ENCODE measurements around the gene CXCL14.

CXCL14 gene

DNA sequence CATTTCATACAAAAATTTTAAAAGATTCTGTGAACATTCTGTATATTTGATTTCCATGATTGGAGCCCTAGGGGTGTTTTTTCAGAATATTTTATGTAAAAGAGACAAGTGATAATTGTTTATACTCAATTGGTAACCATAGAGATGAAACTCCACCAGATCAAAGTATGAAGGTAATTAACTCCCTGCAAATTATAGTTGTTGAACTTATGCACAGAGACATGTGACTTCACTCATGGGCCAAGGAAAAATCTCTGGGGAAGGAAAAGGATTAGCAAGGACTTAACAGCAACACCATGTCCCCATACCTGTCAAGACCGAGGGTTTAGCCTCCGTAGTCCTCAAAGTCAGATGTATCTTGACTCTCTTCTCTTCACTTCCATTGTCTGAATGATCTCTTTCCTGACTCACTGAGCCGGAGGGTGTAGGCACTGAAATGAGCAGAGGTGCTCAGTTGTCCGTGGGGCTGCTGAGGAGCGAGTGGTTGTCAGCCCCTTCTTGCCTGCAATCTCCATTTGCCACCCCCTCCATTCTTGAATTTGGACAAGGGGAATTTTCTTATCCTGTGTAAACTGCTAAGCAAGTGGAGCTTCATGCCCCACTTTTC is 17.5 kb upstream of the CXCL14 start:
- DNase-seq (ENCODE audit: low read depth) = no peak

DNA sequence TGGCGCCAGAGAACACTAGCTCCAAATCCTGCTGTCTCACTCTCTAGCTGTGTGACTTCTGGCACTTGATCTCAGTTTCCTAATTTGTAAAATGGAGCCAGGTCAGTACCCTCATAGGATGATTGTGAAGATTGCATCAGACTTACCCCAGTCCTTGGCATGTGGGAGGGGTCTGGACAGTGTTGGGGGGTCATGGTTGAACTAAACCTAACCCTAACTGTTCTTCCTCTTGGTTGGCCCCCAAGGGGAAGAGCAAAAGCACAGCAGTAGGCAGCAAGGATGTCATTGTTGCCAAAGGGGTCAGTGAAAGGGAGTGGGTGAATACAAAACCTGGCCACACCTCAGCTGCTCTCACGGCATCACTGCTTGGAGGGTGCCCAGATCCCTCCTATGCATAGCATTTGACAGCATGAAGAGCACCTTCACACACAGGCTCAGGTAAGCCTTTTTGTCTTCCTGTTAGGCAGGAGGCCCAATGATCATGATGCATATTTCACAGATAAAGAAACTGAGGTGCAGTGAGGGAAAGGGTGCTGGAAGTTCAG is 15.7 kb upstream of the CXCL14 start:
- no peak for DNase-seq (ENCODE audit: low read depth)

DNA sequence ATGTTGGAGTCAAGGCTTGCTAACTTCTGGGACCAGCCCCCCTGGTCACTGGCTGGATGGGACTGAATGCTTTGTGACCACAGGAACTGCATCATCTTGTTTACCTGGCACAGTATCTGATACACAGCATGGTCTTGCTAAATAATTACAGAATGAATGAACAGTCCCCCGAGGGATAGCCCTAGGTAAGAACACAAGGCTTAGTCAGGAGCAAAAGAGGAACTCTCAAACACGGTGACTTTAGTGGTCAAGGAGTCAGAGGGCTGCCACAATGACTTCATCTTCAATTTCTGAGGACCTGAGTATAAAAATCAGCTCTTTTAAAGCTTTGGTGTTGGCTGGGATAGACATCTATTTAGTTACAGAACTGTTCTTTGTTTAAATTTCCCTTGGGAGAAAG is 15.1 kb upstream of the CXCL14 start:
- DNase-seq (ENCODE audit: low read depth) = no peak

DNA sequence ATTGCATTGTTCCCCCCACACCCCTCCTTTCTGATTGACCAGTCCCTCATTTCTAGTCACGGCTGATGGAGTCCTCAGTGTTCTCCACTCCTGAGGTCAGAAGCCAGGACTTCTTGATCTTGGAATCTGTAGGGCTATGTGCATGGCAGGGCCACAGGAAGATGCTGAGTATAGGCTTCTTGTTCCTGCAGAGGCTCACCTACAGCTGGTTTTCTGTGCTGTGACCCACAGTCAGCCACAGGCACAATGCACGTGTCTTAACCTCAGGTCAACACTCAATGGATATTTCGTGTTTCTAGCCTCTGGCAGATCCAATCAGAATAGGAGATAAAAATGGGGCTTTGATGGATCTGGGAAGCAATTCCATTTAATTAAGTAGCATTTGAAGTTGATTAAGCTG is 14.3 kb upstream of the CXCL14 start:
- DNase-seq (ENCODE audit: low read depth) = no peak

DNA sequence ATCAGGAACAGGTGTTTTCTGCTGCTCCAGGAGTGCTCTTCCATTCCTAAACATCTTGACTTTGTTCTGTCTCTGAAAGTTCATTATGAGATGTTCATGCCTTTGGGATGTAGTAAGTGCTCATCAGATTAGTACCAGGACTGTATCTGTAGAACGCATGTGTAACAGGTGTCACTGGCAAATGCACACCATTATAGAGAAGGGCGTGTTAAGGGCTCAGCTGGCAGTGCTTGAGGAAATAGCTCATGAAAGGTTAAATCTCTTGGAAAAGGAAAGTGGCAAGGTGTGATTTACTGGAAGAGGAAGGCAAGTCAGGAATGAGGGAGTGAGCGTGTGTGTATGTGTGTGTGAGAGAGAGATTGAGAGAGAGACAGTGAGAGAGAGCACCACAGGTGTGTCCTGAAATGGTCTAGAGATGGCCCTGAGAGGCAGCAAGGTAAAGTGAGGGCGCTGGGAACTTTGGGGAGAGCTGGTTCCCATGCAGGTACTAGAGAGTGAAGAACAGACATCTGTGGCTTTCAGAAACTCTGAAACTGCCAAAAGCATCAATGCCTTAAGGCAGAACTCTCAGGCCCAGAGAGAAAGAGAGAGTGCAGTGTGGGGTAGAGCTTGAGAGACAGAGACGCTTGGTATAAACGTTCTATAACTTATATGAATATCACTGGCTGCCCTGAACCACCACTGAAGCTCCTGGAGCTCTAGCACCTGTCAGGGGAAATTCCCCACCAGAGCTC is 13.7 kb upstream of the CXCL14 start:
- no peak for DNase-seq (ENCODE audit: low read depth)

DNA sequence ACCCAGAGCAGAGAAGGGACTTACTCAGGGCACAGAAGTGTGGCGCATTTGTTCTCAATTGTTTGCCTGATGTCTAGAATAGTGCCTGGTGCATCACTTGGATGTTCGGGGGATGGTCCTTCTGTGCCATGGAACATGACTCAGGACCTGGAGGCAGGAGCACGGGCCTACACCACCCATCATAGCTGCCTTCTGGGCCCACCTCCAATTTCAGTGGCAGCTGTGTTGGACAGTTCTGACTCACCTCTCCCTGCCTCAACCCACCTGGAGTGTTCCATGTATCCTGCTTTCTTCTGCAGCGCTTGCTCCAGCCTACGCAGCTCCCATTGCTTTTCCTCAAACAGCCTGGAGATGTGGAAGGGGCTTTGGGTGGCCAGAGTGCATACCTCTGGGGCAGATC is 12.5 kb upstream of the CXCL14 start:
- DNase-seq (ENCODE audit: low read depth) = no peak

DNA sequence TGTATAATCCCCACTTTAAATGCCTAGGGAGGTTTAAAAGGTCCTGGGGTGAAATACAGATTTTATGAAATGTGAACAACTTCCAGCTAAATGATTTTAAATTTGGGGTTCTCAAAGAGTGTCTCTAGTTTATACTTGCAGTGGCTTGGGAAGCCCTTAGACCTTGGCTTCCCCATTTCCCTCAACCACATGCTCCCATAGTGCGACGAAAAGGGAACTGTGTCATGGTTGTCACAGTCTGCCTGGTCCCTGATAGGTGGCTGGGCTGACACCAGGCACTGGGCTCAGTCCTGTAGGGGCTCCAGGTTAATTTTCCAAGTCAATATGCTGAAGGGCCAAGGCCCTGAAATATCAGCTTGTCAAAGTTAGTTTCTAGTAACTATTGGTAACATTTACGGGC is 10.4 kb upstream of the CXCL14 start:
- DNase-seq (ENCODE audit: low read depth) = no peak

DNA sequence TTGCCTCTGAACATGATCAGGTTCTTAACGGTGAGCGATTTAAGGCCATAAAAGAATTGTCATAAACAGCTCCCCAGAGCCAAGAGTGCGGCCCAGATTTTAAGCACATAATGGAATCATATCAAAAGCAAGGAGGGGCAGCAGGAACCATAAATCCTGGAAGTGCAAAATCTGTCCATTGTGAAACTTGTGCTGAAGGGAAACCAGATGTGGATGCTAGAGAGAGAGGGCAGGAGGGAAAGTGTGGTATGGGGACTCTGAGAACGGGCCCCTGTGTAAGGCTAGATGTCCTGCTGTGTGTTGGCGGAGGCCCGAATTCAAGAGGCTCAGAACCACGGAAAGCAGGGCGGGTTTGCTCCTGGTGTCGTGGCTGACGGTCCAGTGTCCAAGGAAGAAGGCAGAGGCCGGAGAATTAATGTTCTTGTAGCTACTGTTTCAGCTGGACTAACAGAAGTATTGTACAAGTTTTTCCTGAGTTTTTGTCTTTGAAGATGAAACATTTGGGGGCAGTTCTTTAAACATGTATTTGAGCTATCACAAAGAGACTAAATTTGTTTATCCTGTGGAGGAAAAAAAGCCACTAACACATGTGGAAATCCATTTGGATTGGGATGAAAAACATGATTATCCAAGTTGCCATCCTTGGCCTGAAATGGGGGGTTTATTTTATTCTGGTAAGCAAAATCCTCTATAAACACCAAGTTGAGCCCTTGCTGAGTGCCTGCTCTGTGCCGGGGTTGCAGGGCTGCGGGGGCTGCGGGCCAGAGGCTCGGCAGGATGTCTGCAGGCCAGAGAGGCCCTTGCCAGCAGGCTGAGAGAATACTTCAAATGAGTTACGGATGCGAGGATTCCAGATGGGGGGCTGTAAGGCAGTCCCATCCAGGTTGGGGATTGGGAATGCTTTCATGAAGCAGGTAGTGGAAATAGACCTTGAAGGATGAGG is 9.2 kb upstream of the CXCL14 start:
- no peak for DNase-seq (ENCODE audit: low read depth)

DNA sequence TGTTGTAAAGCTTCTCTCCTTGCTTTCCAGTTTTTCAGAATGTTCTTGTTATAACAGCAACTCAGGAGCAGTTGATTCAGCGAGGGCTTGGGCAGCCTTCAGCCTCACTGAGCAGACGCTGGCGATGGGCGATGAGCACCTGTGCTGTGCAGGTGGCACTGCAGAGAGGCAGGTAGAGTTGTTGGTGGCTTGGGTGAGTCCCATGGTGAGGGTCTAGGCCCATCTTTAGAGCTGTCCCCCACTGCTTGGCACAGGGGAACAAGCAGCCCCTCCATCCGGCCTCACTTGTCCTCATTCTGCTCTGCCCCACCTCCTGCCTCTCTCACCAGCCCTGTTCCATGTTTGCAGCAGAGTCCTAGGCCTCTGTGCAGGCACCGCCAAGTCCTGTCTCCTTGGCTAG is 6.1 kb upstream of the CXCL14 start:
- no peak for DNase-seq (ENCODE audit: low read depth)

DNA sequence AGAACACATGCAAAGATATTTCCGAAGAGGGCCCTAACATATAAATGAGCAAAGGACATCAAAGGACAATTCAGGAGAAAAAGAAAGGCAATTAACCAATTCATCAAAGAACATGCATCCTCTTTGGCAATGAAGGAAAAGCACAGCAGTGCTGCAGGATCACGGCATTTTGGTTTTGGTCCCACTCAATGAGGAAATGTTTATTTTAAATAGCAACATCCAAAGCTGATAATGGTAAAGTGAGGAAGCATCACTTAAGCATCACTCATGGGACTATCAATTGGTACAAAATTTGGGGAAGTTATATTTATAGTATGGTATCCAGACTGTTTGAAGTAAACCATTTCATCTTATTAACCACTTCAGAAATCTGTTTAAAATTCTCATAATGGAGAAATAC is 5.5 kb upstream of the CXCL14 start:
- no peak for DNase-seq (ENCODE audit: low read depth)

DNA sequence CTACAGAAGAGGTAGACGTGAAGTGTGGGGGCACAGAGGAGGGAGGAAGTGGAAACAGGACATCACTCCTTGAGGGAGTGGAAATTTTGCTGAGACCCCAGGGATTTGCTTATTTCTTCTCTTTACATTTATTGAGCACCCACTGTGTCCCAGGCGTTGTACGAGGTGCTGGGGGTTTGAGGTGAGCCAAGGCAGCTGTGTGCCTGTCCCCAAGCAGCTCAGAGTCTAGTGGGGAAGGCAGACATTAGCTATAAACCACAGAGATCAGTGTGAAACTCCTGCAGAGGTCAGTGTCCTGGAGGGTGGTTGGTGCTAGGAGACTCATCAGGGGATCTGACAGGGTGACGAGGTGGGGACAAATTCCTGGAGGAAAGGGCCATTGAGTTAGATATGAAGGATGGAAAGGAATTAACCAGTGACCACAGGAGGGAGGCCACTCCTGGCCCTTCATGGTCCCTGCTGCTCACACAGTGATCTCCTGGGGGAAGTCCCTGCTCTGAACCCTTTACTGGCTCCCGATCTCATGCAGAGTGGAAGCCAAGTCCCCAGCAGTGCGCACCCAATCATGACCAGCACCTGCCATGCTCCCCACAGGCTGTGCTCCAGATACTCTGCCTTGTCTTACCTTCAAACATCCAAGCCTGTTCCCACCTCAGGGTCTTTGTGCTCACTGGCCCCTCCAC is 3.4 kb upstream of the CXCL14 start:
- DNase-seq (ENCODE audit: low read depth) = no peak

DNA sequence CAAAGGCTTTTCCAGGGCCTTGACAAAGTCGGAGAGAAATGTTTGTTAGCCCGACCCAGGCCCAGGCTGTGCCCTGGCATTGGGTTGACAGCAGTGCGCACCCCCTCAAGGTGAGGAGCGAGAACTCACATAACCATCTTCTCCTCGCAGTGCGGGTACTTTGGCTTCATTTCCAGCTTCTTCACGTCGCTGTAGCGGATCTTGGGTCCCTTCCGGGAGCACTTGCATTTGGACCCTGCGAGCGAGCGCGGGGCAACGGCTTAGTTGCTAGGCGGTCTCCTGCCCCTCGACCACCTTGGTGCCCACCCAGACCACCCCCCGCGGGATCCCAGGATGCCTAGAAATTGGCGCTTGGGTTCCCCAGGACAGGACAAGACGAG is 496 bp downstream of the CXCL14 start:
- DNase-seq (ENCODE audit: low read depth) = no peak

DNA sequence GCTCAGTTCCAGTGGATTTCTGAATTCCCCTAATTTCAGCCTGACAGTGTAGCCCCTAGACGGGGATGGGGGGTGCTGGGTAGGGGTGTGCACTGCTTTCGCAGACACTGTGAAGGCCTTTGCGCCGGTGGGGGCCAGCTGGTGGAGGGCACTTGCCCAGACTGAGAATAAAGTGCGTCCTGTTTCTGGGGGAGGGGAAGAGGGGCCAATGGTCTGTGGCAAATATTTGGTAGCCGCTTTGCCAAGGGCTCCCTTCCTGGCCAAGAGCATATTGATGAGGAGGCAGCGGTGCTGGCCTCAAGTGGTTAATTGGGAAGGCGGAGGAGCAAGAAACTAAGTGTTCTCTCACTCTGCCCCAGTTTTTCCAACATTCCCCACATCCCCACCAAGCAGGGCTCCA is 1.4 kb downstream of the CXCL14 start:
- no peak for DNase-seq (ENCODE audit: low read depth)

DNA sequence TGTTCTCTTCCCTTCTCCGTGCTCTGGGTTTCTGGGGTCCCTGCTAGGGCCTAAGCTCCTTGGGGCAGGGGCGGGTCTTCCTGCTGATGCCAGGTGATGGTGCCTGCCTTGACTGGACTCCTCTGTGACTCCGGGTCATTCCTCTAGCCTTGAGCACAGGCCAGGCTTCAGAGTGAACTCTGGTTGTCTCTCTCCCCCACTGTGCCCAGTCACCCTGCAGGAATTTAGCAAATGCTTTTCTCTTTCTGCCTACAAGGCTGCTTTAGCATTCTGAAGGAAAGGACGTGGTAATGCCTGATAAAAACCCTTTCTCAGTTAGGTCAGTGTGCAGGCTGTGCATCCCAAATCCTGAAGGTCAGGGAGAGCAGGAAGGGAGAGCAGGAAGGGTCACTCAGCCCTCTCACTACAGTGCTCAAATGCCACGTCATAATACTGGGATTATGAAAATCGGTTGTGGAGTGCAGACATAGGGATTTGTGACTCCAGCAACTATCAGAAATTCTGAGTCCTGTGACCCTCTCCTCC is 2.7 kb downstream of the CXCL14 start:
- no peak for DNase-seq (ENCODE audit: low read depth)

DNA sequence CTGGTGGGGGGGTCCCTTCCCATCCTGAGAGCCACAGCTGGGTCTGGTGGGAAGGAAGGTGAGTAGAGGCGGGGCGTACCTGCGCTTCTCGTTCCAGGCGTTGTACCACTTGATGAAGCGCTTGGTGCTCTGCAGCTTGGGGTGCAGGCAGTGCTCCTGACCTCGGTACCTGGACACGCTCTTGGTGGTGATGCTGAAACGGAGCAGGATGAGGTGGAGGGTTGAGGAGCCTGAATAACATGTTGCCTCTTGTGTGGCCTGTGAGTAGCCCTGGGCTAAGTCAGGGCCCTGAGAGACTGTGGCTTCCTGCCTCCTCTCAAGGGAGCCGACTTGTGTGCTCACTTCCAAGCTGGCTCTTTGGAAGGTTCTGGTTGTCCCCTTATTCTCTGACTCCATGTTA is 4.3 kb downstream of the CXCL14 start:
- no peak for DNase-seq (ENCODE audit: low read depth)

DNA sequence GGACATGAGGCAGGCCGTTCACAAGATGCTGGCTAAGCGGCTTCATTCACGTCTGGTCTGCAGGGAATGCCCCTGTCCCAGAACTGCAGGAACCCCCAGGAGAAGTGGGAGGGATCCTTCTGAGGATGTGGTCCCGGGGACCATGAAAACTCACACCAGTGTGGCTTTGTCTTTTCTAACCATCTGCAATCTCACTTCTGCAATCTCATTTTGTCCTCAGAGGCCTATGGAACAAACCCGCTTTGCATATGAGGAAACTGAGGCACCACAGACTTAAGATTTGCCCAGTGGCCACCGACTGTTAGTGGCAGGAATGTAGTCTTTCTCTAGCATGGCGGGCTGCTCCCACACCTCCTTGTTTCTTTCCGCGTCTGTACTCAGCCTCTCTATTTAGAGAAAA is 6.9 kb downstream of the CXCL14 start:
- DNase-seq (ENCODE audit: low read depth) = no peak

DNA sequence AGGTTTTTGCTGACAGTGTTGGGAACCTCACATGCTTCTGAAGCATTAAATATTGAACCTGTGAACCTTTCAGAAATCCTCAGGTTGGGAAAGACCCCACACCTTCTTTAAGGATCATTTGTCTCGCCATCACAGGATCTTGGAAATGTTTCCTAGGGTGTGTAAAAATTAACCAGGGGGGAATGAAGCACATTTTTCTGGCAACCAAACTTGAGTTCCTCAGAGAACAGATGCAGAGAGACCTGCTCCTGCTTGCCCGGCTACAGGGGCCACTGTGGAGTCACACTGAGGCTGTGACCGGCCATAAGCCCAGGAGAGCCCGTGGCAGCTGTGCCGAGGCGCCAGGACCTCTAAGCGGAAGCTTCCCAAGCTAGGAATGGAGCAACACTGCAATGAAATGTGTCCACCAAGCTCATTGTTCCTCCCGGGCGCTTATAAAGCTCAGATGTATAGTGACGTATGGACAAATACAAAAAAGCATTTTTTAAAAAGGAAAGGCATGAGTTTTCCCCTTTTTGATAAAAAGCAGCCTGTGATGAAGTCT is 7.7 kb downstream of the CXCL14 start:
- no peak for DNase-seq (ENCODE audit: low read depth)

DNA sequence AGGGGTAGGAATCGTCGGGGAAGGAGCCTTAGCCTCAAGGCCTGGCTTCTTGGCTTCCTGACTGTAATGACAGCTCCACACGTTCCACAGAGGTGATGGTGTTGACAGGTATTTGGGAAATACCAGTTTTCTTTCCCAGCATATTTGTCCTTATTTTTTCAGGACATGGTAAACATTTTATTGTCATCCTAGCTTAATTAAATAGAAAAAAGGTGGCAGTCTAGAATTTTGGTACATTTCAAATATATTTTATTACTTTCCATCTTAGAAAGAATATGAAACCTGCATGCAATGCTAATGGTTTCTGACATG is 8.4 kb downstream of the CXCL14 start:
- no peak for DNase-seq (ENCODE audit: low read depth)

DNA sequence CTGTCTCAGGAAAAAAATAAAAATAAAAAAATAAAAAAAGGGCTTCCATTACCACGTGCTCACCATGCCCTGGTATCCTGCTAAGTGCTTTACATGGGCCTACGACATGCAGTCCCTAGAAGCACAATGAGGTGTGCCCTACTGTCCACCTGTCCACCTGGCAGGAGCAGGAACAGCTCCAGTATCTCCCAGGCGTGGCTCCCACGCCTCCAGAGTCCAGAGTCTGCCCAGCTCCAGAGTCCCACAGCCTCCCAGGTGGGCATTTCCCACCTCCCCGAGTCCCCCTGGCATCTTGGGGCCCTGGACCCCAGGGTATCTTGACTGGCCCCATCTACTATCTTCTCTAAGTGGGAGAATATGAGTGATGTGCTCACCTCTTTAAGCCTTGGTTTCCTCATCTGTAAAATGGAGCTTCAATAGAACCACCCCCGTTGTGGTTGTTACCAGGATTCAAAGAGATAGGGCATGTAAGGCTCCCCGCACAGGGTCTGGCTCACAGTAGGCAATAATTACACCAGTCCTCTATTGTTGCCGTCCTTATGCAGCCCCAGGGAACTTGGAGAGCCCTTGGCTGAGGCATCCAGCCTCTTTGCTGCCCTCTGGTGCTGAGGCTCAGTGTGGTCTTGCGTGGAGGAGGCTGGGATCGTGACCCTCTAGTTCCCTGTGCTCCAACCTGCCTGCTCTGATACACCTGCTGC is 8.9 kb downstream of the CXCL14 start:
- no peak for DNase-seq (ENCODE audit: low read depth)

DNA sequence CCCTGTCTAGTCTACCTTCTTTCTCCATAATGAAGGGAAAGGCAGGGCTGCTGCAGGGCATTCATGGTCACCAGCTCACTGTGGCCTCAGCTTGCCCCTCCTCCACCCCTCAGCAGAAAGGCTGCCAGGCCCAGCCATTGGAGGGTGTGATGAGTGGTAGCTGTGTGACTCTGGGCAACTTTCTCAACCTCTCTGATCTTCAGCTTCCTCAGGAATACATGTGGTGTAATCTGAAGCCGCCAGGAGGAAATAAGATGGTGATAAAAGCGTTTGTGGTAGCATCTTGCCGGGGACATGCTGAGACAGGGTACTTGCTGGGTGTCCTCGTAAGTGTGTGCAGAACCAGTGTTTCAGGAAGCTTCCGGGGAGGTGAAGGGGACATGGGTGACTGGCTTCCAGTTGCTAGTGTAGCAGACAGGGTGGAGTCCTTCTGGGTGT is 9.8 kb downstream of the CXCL14 start:
- DNase-seq (ENCODE audit: low read depth) = no peak

DNA sequence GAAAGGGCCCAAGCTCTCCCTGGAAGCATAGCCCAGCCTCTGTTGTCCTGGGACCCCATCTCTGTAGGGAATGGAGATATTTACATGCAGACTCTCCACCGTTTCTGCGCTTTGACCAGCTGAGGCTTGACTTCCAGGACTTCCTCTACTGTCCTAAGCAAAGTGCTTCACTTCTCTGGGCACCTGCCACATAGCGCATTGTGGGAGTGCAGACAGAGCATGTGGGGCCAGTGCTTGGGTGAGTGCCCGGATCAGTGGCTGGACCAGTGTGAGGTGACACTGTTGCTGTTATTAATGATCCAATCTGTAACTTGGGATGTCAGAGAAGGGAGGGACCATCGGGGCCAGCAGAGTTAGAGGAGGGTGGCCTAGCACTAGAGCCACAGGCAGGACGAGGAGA is 10.5 kb downstream of the CXCL14 start:
- DNase-seq (ENCODE audit: low read depth) = no peak
